ENCODE data around the gene DBT. TPM values are rescaled to one million over a fixed set of nuclear protein-coding genes. Genes with fewer than 3 reads are reported as not detected.
"Not testable (repeated sequence)": the region's sequence is repeated elsewhere in the genome, so short reads cannot be mapped to it uniquely, and the experiment has no call there.

DBT gene
- total RNA-seq (2021) (13.9 and 16.0 TPM in 2 replicates), Bru-seq, nascent RNA (percentile 73 among the genes with signal in this experiment), BruChase-seq, experiment 1, labeled RNA remaining after a 2-hour chase (percentile 66 among the genes with signal in this experiment), BruChase-seq, experiment 2, labeled RNA remaining after a 6-hour chase (percentile 70 among the genes with signal in this experiment)
- long read RNA-seq, full-length matches to known transcripts, result 3 of 5 reads
- long read RNA-seq, partial matches to known transcripts, result 0 of 5 reads
- long read RNA-seq, other reads (novel, unspliced or antisense), result 2 of 5 reads

DNA sequence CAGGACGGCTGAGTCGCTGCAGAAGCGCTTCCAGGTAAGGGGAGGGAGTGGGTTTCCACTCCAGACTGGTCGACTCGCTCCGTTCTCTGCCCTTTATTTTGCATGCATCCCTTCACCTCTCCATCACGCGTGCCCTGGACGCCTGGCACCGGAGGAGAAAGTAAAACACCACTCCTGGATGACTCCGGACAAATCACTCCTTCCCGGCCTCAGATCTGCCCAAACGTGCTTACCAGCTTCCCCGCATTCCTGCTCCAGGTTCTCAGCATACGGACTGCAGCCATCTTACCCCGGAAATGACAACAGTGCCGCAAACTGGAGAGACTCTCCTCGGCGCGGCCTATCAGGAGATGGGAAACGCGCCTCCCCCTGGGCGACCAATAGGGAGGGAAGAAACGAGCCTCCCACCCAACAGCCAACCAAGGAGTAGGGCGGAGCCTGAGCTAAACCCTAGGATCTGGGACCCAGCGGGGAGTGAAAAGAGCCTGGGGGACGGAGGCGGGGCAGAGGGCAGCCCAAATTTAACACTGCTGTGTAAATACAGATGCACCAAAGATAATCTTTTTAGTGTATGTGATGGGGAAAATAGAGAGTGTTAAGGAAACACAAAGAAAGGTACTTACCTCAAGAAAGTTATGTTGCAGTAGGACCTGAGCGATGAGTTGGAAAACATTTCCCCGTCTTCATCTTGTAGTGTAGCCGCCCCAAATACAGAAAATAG is at the start of gene DBT:
DBT (minus strand) TSS at position 298 of the 721 bp plus-strand sequence; CDS start at position 284, 14 bp downstream.
- H3K4me2 ChIP-seq, result peak within 1 kb of the TSS; percentile 89
- no peaks in the 10 kb centered on the region for H3K9me2 ChIP-seq (ENCODE audit: insufficient read depth)
- TF ChIP-seq, protein P1, sequence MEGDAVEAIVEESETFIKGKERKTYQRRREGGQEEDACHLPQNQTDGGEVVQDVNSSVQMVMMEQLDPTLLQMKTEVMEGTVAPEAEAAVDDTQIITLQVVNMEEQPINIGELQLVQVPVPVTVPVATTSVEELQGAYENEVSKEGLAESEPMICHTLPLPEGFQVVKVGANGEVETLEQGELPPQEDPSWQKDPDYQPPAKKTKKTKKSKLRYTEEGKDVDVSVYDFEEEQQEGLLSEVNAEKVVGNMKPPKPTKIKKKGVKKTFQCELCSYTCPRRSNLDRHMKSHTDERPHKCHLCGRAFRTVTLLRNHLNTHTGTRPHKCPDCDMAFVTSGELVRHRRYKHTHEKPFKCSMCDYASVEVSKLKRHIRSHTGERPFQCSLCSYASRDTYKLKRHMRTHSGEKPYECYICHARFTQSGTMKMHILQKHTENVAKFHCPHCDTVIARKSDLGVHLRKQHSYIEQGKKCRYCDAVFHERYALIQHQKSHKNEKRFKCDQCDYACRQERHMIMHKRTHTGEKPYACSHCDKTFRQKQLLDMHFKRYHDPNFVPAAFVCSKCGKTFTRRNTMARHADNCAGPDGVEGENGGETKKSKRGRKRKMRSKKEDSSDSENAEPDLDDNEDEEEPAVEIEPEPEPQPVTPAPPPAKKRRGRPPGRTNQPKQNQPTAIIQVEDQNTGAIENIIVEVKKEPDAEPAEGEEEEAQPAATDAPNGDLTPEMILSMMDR (conservative IDR thresholded peaks at IDR 0.05), result no peak
- TF ChIP-seq EZH2 (IDR thresholded peaks at IDR 0.05; ENCODE audit: low read depth), result no peak
- peak within 1 kb of the TSS; percentile 62 for H3K4me3 ChIP-seq
- peak within 1 kb of the TSS; percentile 37 for H3K27ac ChIP-seq
- H3K9me3 ChIP-seq (ENCODE audit: insufficient read depth, low read depth), result no peaks in the 10 kb centered on the region
- peaks cover 16% of the 10 kb centered on the region for H3K4me1 ChIP-seq (replicated peaks; ENCODE audit: insufficient read depth)
- H3K79me2 ChIP-seq (ENCODE audit: low read depth), result peaks cover 39% of the 10 kb centered on the region
- no peaks in the 10 kb centered on the region; the same call in 1 of the 2 replicates for H3F3A ChIP-seq (ENCODE audit: insufficient read depth, low read depth)
- BruUV-seq (replicated peaks), result TSS peak; percentile 76
- peak; percentile 91 to 97 for DNase-seq
- no peaks in the 10 kb centered on the region for H3K36me3 ChIP-seq (ENCODE audit: low read depth)
- H3K27me3 ChIP-seq (ENCODE audit: insufficient read depth, low read depth), result no peaks in the 10 kb centered on the region
- POLR2A ChIA-PET (ENCODE audit: unreplicated experiment), result interaction anchor here (0.5 to 1.0 kb wide), 8 partner anchors 16 to 336 kb away, joined by 3 to 14 read pairs (median 4); partner anchors contain the start of gene RTCA
- H2AFZ ChIP-seq, result peak within 1 kb of the TSS; percentile 97
- CTCF ChIA-PET, result interaction anchor here (0.6 kb wide), 1 partner anchor 369 kb away, joined by 4 read pairs; no protein-coding TSS in a partner anchor
- H4K20me1 ChIP-seq (ENCODE audit: insufficient read depth), result no peaks in the 10 kb centered on the region
- intact Hi-C loops (cut with micrococcal nuclease; ENCODE audit: unreplicated experiment), result loop anchor here (1.0 to 5.0 kb wide), 3 partner anchors 17 to 210 kb away; partner anchors contain the start of genes CDC14A and RTCA

DNA sequence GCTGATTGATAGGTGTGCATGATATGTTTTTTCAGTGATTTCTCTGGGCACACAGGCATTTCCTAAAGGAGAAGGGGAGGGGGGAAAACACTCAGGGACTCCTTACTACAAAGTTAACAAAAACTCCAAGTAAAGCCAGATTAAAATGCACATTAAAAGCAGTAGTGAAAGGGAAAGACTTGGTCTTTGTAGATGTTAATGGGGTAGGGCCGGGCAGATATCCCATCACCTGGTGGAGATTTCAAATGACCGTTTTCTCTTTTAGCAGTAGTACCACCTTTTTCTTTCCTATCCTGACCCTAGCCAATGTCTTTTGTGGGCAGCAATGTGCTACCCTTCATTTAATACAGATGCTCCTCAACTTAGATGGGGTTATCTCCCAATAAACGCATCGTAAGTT is 48.9 kb upstream of the DBT start:
- DNase-seq, result no peak
- Histone ChIP-seq H4K20me1 (ENCODE audit: insufficient read depth) (0 out of 2 replicates have a peak, but pooled peaks cover 3% of the 10 kb centered on the region), H3K4me2 (no peak overlapping the region), H3K27me3 (ENCODE audit: insufficient read depth, low read depth) (no peaks in the 10 kb centered on the region), H3K79me2 (ENCODE audit: low read depth) (no peaks in the 10 kb centered on the region), H3F3A (ENCODE audit: insufficient read depth, low read depth) (no peaks in the 10 kb centered on the region; the same call in 1 of the 2 replicates), H3K4me3 (no peak overlapping the region), H3K9me2 (ENCODE audit: insufficient read depth) (no peaks in the 10 kb centered on the region), H3K9me3 (ENCODE audit: insufficient read depth, low read depth) (no peaks in the 10 kb centered on the region), H2AFZ (no peak overlapping the region), H3K36me3 (ENCODE audit: low read depth) (no peaks in the 10 kb centered on the region), H3K27ac (no peak overlapping the region), H3K4me1 (replicated peaks; ENCODE audit: insufficient read depth) (no peaks in the 10 kb centered on the region)
- intact Hi-C loops (cut with micrococcal nuclease; ENCODE audit: unreplicated experiment), result no loop called here
- no TSS peak for BruUV-seq (replicated peaks)
- CTCF ChIA-PET, result no interaction called here
- POLR2A ChIA-PET (ENCODE audit: unreplicated experiment), result no interaction called here
- TF ChIP-seq, protein P1 (conservative IDR thresholded peaks at IDR 0.05), result no peak
- no peak for TF ChIP-seq EZH2 (IDR thresholded peaks at IDR 0.05; ENCODE audit: low read depth)

DNA sequence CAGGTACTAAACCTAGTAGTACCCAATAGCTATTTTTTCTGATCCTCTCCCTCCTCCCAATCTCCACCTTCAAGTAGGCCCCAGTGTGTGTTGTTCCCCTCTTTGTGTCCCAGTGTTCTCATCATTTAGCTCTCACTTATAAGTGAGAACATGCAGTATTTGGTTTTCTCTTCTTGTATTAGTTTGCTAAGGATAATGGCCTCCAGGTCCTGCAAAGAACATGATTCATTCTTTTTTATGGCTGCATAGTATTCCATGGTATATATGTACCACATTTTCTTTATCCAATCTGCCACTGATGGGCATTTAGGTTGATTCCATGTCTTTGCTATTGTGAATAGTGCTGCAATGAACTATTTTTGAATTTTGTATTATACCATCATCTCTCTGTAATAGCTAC is 47.4 kb upstream of the DBT start:
- H4K20me1 ChIP-seq (ENCODE audit: insufficient read depth); DNase-seq; H3K9me2 ChIP-seq (ENCODE audit: insufficient read depth); H3K36me3 ChIP-seq (ENCODE audit: low read depth); H3K79me2 ChIP-seq (ENCODE audit: low read depth); H3K27ac ChIP-seq; H2AFZ ChIP-seq; H3K4me2 ChIP-seq; intact Hi-C loops (cut with micrococcal nuclease; ENCODE audit: unreplicated experiment); H3K4me3 ChIP-seq; H3K9me3 ChIP-seq (ENCODE audit: insufficient read depth, low read depth); H3F3A ChIP-seq (ENCODE audit: insufficient read depth, low read depth); H3K27me3 ChIP-seq (ENCODE audit: insufficient read depth, low read depth); CTCF ChIA-PET; H3K4me1 ChIP-seq (replicated peaks; ENCODE audit: insufficient read depth); POLR2A ChIA-PET (ENCODE audit: unreplicated experiment); BruUV-seq (replicated peaks): not testable (repeated sequence)

Data from PC-9 (cell line).